Stomach (tissue), 9 donors: ENCODE data around the gene GPX8. TPM values are rescaled to one million over a fixed set of nuclear protein-coding genes. Genes with fewer than 3 reads are reported as not detected.

Experiments
- DNase-seq, 2 donors: peaks; one replicate each; pipeline versions ENCODE4 v3.0.0 to v3.0.0-alpha.2; 2013 to 2019
- H3K27ac ChIP-seq, 5 donors: fragments of 200-600 bp in 4 of 5; sonication (generic) in 4 of 5; one replicate each; pipeline ENCODE4 v1.5.1; 2013 to 2019; ENCODE audit warnings: mild to moderate bottlenecking in 1 of 5, moderate library complexity in 1 of 5
- H3K27me3 ChIP-seq, 3 donors: fragments of 200-600 bp; sonication (generic); one replicate each; pipeline ENCODE4 v1.5.1; 2017 to 2019; ENCODE audit warnings: mixed run types in 1 of 3
- H3K36me3 ChIP-seq, 4 donors: fragments of 200-600 bp; sonication (generic); 1 replicate in 3 of 4; 2 replicates in 1 of 4; pipeline ENCODE4 v1.5.1; 2016 to 2019
- H3K4me1 ChIP-seq, 4 donors: fragments of 200-600 bp; sonication (generic); one replicate each; pipeline ENCODE4 v1.5.1; 2016 to 2019
- H3K4me3 ChIP-seq, 4 donors: fragments of 200-600 bp; sonication (generic) in 3 of 4; one replicate each; pipeline ENCODE4 v1.5.1; 2016 to 2019; ENCODE audit warnings: mild to moderate bottlenecking in 1 of 4
- H3K9me3 ChIP-seq, 4 donors: fragments of 200-600 bp; sonication (generic); one replicate each; pipeline ENCODE4 v1.5.1; 2016 to 2019
- EP300 ChIP-seq: sonication (generic); formaldehyde crosslinking; IDR thresholded peaks from one replicate; pipeline ENCODE4 v1.6.1; 2017; ENCODE audit warnings: antibody characterized with exemption
- POLR2A ChIP-seq, 4 donors: fragments of 450-650 bp; IDR thresholded peaks; one replicate each; pipeline ENCODE4 v1.6.1; 2016; ENCODE audit warnings: antibody characterized with exemption in 4 of 4, control low read depth in 2 of 4, mild to moderate bottlenecking in 1 of 4, moderate library complexity in 1 of 4
- POLR2AphosphoS5 ChIP-seq, 3 donors: sonication (generic); formaldehyde crosslinking; IDR thresholded peaks; one replicate each; pipeline ENCODE4 v1.6.1; 2016; ENCODE audit warnings: antibody characterized with exemption in 3 of 3
- WGBS, 5 donors: extraction: QIAGEN DNeasy Blood & Tissue Kit in 3 of 5; methylation state at CpG; one replicate each; pipeline versions ENCODE4 v1.1.5 to v1.1.7; 2013 to 2018; 5-methylcytosine and 5-hydroxymethylcytosine counted together
- intact Hi-C: fragments of 100-400 bp; cut with DNase I; formaldehyde crosslinking; loops from one replicate; pipeline ENCODE4 v1.15.1; 2023; ENCODE audit warnings: low total_unique reads
- polyA plus RNA-seq, 3 donors: library from polyadenylated mRNA; stranded (reverse); fragments of 200-250 nt; gene quantifications; one replicate each; pipeline ENCODE4 v1.2.3, GENCODE V29; 2013
- total RNA-seq, 5 donors: library from RNA; depleted of rRNA; stranded (reverse); fragments of >200 nt; gene quantifications; one replicate each; pipeline versions ENCODE4 v1.1.0 to v1.2.3, GENCODE V29; 2014 to 2016
- TF ChIP-seq, protein P1 (sequence below), 7 experiments: fragments of 450-650 bp in 4 of 7; fragments of 200-600 bp in 3 of 7; sonication (generic) in 3 of 7; IDR thresholded peaks; one replicate each; pipeline ENCODE4 v1.5.1; 2016 to 2019; ENCODE audit warnings: antibody characterized with exemption in 7 of 7, control low read depth in 2 of 7, mild to moderate bottlenecking in 1 of 7
- donor health status: healthy with polysubstance abuse.
- donor health status: Bipolar disorder and iron deficiency.
- donor health status: healthy.

Gene GPX8
- total and polyA plus RNA-seq, 8 donors, result 0.89 to 26.1 (median 4.3) TPM; not detected in 1

DNA sequence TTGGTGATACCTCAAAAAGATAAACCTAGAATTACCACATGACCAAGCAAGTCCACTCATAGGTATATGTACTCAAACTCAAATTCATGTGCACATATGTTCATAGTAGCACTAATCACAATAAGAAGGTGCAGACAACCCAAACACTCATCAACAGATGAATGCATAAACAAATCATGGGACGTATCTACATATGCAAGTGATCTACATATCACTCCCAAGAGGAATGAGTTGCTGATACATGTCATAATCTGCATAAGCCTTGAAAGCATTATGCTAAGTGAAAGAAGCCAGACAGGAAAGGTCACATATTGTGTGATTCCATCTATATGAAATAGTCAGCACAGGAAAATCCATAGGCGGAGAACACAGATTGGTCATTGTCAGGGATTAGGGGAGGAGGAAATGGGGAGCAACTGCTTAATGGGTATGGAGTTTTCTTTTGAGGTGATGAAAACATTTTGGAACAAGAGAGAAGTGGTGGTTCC, 10.6 kb upstream of the GPX8 start:
- 59 to 83% (median 75%) methylated on average over 2 of the region's 2 CpGs for WGBS, 5 donors
- TF ChIP-seq EP300, result no peak
- Histone ChIP-seq H3K4me1 (peaks cover 0 to 8% (median 5%) of the 10 kb centered on the region in 4 donors), H3K4me3 (no peak overlapping the region), H3K27me3 (peaks cover 0 to 27% (median 0%) of the 10 kb centered on the region in 3 donors), H3K36me3 (no peaks in the 10 kb centered on the region), H3K9me3 (no peaks in the 10 kb centered on the region), H3K27ac (no peak overlapping the region)
- intact Hi-C loops, result loop anchor here (10.0 kb wide), 1 partner anchor 245 kb away; no protein-coding TSS in a partner anchor
- no peak for DNase-seq

DNA sequence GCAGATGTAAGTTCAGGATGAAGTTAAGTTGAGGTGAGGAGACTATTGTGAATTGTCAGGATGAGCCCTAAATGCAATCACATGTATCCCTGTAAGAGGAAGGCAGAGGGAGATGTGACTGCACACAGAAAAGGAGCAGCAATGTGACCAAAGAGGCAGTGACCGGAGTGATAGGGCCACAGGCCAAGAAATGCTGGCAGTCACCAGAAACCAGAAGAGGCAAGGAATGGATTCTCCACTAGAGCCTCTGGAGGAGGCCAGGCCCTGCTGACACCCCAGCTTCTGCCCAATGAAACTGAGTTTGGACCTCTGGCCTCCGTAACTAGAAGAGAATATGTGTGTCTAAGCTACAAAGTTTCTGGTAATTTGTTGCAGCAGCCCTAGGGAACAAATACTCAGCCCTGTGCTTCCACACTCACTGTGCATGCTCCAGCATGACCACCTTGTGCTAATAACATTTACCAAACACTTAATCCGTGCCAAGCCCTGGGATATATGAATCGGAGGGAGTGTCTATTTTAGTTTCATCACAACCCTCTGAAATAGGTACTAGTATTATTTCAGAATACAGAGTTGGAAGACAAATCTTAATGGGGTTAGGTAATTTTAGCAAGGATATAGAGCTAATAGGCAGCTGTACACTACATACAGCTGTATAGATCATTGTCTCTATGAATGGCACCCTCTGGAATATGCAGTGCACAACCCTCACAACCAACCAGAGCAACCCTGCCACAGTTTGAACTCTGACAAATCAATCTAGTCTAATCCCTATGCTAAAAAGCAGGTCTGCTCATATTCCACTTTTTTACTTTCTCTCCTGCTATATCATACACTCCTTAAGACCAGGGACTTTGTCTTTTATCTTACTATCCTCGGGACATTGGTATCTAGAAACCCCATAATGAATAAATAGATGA, 7.8 kb upstream of the GPX8 start:
- no peak for DNase-seq
- Histone ChIP-seq H3K4me3 (no peak overlapping the region), H3K4me1 (no peaks in the 10 kb centered on the region), H3K36me3 (no peaks in the 10 kb centered on the region), H3K27me3 (peaks cover 0 to 24% (median 0%) of the 10 kb centered on the region in 3 donors), H3K9me3 (no peaks in the 10 kb centered on the region), H3K27ac (no peak overlapping the region)
- TF ChIP-seq, protein P1, sequence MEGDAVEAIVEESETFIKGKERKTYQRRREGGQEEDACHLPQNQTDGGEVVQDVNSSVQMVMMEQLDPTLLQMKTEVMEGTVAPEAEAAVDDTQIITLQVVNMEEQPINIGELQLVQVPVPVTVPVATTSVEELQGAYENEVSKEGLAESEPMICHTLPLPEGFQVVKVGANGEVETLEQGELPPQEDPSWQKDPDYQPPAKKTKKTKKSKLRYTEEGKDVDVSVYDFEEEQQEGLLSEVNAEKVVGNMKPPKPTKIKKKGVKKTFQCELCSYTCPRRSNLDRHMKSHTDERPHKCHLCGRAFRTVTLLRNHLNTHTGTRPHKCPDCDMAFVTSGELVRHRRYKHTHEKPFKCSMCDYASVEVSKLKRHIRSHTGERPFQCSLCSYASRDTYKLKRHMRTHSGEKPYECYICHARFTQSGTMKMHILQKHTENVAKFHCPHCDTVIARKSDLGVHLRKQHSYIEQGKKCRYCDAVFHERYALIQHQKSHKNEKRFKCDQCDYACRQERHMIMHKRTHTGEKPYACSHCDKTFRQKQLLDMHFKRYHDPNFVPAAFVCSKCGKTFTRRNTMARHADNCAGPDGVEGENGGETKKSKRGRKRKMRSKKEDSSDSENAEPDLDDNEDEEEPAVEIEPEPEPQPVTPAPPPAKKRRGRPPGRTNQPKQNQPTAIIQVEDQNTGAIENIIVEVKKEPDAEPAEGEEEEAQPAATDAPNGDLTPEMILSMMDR (IDR thresholded peaks at IDR 0.05), result no peak
- TF ChIP-seq POLR2A (IDR thresholded peaks at IDR 0.05), result no peak
- TF ChIP-seq EP300, result no peak
- intact Hi-C loops, result no loop called here
- 47 to 71% (median 56%) methylated on average over 5 of the region's 5 CpGs for WGBS, 5 donors

DNA sequence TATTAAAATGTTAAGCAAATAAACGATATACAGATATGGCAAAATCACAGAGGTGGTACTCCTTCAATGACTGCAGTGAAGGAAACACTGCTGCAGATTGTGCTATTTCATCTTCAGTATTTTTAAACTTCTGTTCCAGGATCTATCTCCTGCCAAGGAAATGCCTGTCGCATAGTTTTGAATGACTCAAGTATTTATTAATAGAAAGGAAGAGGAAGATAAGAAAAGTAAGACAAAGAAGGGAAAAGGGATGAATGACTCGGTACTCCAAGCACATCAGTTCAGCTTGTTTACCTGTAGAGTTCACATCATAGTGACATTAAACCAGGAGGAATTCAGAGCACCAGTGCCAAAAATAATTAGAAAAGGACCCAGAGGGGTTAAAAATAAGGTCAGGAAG, 5.1 kb upstream of the GPX8 start:
- DNase-seq, result no peak
- no peak for TF ChIP-seq EP300
- no peak for TF ChIP-seq POLR2A (IDR thresholded peaks at IDR 0.05)
- TF ChIP-seq, protein P1 (IDR thresholded peaks at IDR 0.05), result no peak
- TF ChIP-seq POLR2AphosphoS5 (IDR thresholded peaks at IDR 0.05), result no peak
- 20 to 36% (median 30%) methylated on average over 3 of the region's 3 CpGs for WGBS, 5 donors
- Histone ChIP-seq H3K27ac (no peak overlapping the region), H3K27me3 (peaks cover 0 to 19% (median 0%) of the 10 kb centered on the region in 3 donors), H3K36me3 (no peaks in the 10 kb centered on the region), H3K9me3 (no peaks in the 10 kb centered on the region), H3K4me3 (no peak overlapping the region), H3K4me1 (peaks cover 0 to 4% (median 2%) of the 10 kb centered on the region in 4 donors)
- intact Hi-C loops, result no loop called here

DNA sequence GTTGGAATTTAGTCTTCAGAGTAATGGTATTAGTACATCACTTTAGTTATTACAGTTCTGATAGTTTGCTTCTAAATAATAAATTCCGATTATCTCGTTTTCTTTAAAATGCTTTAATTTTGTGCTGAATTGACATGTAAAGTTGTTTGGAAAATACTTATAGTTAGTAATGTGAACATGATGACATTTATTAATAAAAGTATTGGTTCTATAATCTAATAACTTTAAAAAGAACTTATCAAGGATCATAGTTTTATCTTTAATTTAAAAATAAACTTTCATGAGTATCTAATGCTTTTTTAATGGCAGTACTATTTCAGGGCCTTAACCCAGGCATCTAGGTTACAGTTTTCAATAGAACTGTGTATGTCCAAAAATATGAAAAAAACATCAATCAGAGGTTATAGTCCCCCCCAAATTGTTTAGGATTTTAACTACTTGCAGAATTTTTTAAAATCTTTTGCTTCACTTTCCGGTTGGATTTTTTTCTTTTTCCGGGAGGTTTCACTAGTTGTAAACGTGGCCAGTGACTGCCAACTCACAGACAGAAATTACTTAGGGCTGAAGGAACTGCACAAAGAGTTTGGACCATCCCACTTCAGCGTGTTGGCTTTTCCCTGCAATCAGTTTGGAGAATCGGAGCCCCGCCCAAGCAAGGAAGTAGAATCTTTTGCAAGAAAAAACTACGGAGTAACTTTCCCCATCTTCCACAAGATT, 680 bp downstream of the GPX8 start:
- WGBS, 5 donors, result 6 to 11% (median 8%) methylated on average over 9 of the region's 9 CpGs
- peak overlapping the region; percentile 40 to 49 (median 45) for H3K4me3 ChIP-seq
- TF ChIP-seq EP300 (no peak), POLR2AphosphoS5 (IDR thresholded peaks at IDR 0.05) (peak in 1 of 3 donors; percentile 48), POLR2A (IDR thresholded peaks at IDR 0.05) (no peak)
- TF ChIP-seq, protein P1 (IDR thresholded peaks at IDR 0.05), result no peak

More for the DNA sequence above, 680 bp downstream of the GPX8 start:
- Histone ChIP-seq H3K27me3 (no peaks in the 10 kb centered on the region), H3K4me1 (peaks cover 0 to 23% (median 9%) of the 10 kb centered on the region in 4 donors), H3K9me3 (no peaks in the 10 kb centered on the region), H3K27ac (peak overlapping the region in 4 of 5 donors; percentile 7 to 70 (median 66)), H3K36me3 (peaks cover 0 to 13% (median 1%) of the 10 kb centered on the region in 4 donors)
- peak; percentile 34 to 93 for DNase-seq
- intact Hi-C loops, result no loop called here
